IMR-90 (cell line): ENCODE results near the gene CDKAL1.

Experiments used
- CTCF ChIP-seq: conservative IDR thresholded peaks from 2 replicates; pipeline ENCODE4 v1.5.1; 2012; ENCODE audit warnings: mild to moderate bottlenecking, low read depth, low read length, improper control_type of control experiment
- FOS ChIP-seq: fragments of 150-350 bp; IDR thresholded peaks from 2 replicates; pipeline ENCODE4 v1.6.1; 2016; ENCODE audit warnings: low read depth, low read length
- POLR2A ChIP-seq: IDR thresholded peaks from 2 replicates; pipeline ENCODE4 v1.6.1; 2012; ENCODE audit warnings: mild to moderate bottlenecking, low read depth, low read length
- RAD21 ChIP-seq: IDR thresholded peaks from 2 replicates; pipeline ENCODE4 v1.6.1; 2012; ENCODE audit warnings: low read length, improper control_type of control experiment
- RFX5 ChIP-seq: IDR thresholded peaks from 2 replicates; pipeline ENCODE4 v1.8.0; 2012; ENCODE audit warnings: low read depth, mild to moderate bottlenecking, low read length, moderate library complexity
- SMC3 ChIP-seq: fragments of 150-350 bp; IDR thresholded peaks from 2 replicates; pipeline ENCODE4 v1.6.1; 2016; ENCODE audit warnings: low read depth, mild to moderate bottlenecking, antibody characterized with exemption, low read length, moderate library complexity
- TF ChIP-seq, protein P1 (sequence below): fragments of 150-350 bp; IDR thresholded peaks from 2 replicates; pipeline ENCODE4 v1.6.1; 2017; ENCODE audit warnings: mild to moderate bottlenecking, antibody characterized with exemption, low read length, low read depth

DNA sequence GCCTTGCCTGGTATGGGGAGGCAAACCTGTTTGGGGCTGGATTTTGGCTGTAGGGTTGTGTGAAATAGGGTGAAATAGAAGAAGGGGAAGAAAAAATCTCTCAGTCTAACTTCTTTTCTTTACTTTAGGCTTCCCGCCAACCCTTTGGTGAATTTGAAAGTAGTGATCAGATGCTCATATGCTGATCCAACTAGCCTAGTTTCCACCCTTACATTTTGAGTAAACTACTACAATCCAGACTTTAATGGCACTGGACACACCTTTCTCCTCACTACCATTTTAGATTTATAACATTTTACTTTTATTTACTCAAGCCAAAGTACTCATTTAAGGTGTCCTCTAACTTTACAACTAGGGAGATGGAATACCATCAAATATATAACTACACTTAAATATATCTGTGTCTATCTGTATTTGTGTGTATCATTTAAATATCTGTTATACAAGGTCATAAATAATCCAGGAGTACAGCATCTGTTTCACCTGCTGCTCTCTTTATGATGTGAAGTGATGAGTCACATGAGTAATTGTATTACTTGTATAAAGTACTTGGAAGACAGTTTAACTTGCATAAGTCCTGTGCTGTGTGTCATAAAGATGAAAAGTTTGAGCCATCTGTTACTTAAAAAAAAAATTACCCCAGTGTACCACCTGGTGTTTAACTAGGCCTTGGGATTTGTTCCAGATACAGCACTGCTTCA lies 172.1 kb downstream of the CDKAL1 start:
- TF ChIP-seq POLR2A = no peak
- no peak for TF ChIP-seq CTCF
- TF ChIP-seq RFX5 = no peak
- TF ChIP-seq, protein P1, sequence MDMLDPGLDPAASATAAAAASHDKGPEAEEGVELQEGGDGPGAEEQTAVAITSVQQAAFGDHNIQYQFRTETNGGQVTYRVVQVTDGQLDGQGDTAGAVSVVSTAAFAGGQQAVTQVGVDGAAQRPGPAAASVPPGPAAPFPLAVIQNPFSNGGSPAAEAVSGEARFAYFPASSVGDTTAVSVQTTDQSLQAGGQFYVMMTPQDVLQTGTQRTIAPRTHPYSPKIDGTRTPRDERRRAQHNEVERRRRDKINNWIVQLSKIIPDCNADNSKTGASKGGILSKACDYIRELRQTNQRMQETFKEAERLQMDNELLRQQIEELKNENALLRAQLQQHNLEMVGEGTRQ = no peak
- TF ChIP-seq SMC3 = no peak
- no peak for TF ChIP-seq RAD21
- TF ChIP-seq FOS = peak; percentile 34; the same call in 1 of the 2 replicates
